Prostate gland (tissue), 2 donors: Measurements from ENCODE around the gene NFATC1.

Experiments used
- POLR2AphosphoS5 ChIP-seq: sonication (generic); formaldehyde crosslinking; IDR thresholded peaks from one replicate; pipeline ENCODE4 v1.6.1; 2017; ENCODE audit warnings: antibody characterized with exemption
- TF ChIP-seq, protein P1 (sequence below), 4 experiments: fragments of 200-600 bp in 2 of 4; fragments of 450-650 bp in 2 of 4; sonication (generic) in 2 of 4; IDR thresholded peaks; 1 replicate in 3 of 4; 2 replicates in 1 of 4; pipeline ENCODE4 v1.5.1; 2016 to 2019; ENCODE audit warnings: antibody characterized with exemption in 4 of 4, mild to moderate bottlenecking in 2 of 4, moderate library complexity in 2 of 4

DNA sequence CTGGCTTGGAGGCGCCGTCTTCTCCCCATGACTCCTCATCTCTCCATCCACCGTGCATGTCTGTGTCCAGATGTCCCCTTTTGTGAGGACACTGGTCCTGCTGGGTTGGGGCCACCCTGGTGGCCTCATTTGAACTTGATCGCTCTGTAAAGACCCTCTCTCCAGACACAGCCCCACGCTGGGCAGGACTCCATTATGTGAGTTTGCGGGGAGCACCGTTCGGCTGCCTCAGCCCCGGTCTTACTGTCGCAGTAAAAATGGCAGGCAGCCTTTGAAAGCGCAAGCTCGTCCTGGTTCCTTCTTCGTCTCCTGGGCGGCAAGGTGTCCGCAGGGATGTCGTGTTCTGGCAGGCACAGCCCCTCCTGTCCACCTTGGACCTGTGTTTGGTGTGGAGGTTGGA lies 17.7 kb downstream of the NFATC1 start:
- TF ChIP-seq, protein P1, sequence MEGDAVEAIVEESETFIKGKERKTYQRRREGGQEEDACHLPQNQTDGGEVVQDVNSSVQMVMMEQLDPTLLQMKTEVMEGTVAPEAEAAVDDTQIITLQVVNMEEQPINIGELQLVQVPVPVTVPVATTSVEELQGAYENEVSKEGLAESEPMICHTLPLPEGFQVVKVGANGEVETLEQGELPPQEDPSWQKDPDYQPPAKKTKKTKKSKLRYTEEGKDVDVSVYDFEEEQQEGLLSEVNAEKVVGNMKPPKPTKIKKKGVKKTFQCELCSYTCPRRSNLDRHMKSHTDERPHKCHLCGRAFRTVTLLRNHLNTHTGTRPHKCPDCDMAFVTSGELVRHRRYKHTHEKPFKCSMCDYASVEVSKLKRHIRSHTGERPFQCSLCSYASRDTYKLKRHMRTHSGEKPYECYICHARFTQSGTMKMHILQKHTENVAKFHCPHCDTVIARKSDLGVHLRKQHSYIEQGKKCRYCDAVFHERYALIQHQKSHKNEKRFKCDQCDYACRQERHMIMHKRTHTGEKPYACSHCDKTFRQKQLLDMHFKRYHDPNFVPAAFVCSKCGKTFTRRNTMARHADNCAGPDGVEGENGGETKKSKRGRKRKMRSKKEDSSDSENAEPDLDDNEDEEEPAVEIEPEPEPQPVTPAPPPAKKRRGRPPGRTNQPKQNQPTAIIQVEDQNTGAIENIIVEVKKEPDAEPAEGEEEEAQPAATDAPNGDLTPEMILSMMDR (IDR thresholded peaks at IDR 0.05): no peak
- TF ChIP-seq POLR2AphosphoS5: no peak
